ENCODE measurements around the gene MCEE. TPM values are rescaled to one million over a fixed set of nuclear protein-coding genes. Genes with fewer than 3 reads are reported as not detected.

MCEE gene
- total RNA-seq, 1 experiment from 2014 or later: 15.8 TPM

- H3K4me1 ChIP-seq (replicated peaks; ENCODE audit: insufficient read depth): no peaks in the 10 kb centered on the region
- H3K79me2 ChIP-seq (ENCODE audit: low read depth): no peaks in the 10 kb centered on the region
- no peak overlapping the region for H3K27ac ChIP-seq
- POLR2A ChIA-PET (ENCODE audit: unreplicated experiment): interaction anchor here (0.6 kb wide), 1 partner anchor 130 kb away, joined by 3 read pairs; no protein-coding TSS in a partner anchor
- peaks cover 4% of the 10 kb centered on the region; the same call in 1 of the 2 replicates for H3F3A ChIP-seq (ENCODE audit: insufficient read depth, low read depth)
- CTCF ChIA-PET: interaction anchor here (0.8 to 0.9 kb wide), 2 partner anchors 54 to 365 kb away, joined by 3 to 4 read pairs; no protein-coding TSS in a partner anchor
- peaks cover 5% of the 10 kb centered on the region for H3K36me3 ChIP-seq (ENCODE audit: low read depth)
- no peaks in the 10 kb centered on the region for H4K20me1 ChIP-seq (ENCODE audit: insufficient read depth)
- intact Hi-C loops (cut with micrococcal nuclease; ENCODE audit: unreplicated experiment): loop anchor here (10.0 kb wide), 1 partner anchor 289 kb away; no protein-coding TSS in a partner anchor
- no peaks in the 10 kb centered on the region for H3K27me3 ChIP-seq (ENCODE audit: insufficient read depth, low read depth)
- TF ChIP-seq EZH2 (IDR thresholded peaks at IDR 0.05; ENCODE audit: low read depth): no peak
- TF ChIP-seq, protein P1, sequence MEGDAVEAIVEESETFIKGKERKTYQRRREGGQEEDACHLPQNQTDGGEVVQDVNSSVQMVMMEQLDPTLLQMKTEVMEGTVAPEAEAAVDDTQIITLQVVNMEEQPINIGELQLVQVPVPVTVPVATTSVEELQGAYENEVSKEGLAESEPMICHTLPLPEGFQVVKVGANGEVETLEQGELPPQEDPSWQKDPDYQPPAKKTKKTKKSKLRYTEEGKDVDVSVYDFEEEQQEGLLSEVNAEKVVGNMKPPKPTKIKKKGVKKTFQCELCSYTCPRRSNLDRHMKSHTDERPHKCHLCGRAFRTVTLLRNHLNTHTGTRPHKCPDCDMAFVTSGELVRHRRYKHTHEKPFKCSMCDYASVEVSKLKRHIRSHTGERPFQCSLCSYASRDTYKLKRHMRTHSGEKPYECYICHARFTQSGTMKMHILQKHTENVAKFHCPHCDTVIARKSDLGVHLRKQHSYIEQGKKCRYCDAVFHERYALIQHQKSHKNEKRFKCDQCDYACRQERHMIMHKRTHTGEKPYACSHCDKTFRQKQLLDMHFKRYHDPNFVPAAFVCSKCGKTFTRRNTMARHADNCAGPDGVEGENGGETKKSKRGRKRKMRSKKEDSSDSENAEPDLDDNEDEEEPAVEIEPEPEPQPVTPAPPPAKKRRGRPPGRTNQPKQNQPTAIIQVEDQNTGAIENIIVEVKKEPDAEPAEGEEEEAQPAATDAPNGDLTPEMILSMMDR (conservative IDR thresholded peaks at IDR 0.05): no peak
- H3K9me3 ChIP-seq (ENCODE audit: insufficient read depth, low read depth): no peaks in the 10 kb centered on the region
- DNase-seq: no peak
- no TSS peak for BruUV-seq (replicated peaks)
- H3K4me2 ChIP-seq: no peak overlapping the region
- no peak overlapping the region for H2AFZ ChIP-seq
- no peak overlapping the region for H3K4me3 ChIP-seq
- no peaks in the 10 kb centered on the region for H3K9me2 ChIP-seq (ENCODE audit: insufficient read depth)
Observed at GRCh38 chr2:71154279-71154678, 24.2 kb upstream of the MCEE start.

GRCh38 chr2:71153585-71154224 lies 23.7 kb upstream of the MCEE start:
- no peak overlapping the region for H3K4me2 ChIP-seq
- intact Hi-C loops (cut with micrococcal nuclease; ENCODE audit: unreplicated experiment): loop anchor here (10.0 kb wide), 1 partner anchor 289 kb away; no protein-coding TSS in a partner anchor
- no peak for DNase-seq
- no peaks in the 10 kb centered on the region for H3K27me3 ChIP-seq (ENCODE audit: insufficient read depth, low read depth)
- TF ChIP-seq, protein P1 (conservative IDR thresholded peaks at IDR 0.05): no peak
- TF ChIP-seq EZH2 (IDR thresholded peaks at IDR 0.05; ENCODE audit: low read depth): no peak
- no peak overlapping the region for H3K4me3 ChIP-seq
- no peak overlapping the region for H2AFZ ChIP-seq
- peaks cover 11% of the 10 kb centered on the region for H3K36me3 ChIP-seq (ENCODE audit: low read depth)
- ChIA-PET CTCF (interaction anchor here (0.7 kb wide), 1 partner anchor 877 kb away, joined by 3 read pairs; no protein-coding TSS in a partner anchor), POLR2A (ENCODE audit: unreplicated experiment) (no interaction called here)
- no peaks in the 10 kb centered on the region for H4K20me1 ChIP-seq (ENCODE audit: insufficient read depth)
- no peaks in the 10 kb centered on the region for H3K79me2 ChIP-seq (ENCODE audit: low read depth)
- H3K27ac ChIP-seq: no peak overlapping the region
- H3K4me1 ChIP-seq (replicated peaks; ENCODE audit: insufficient read depth): no peaks in the 10 kb centered on the region
- H3K9me2 ChIP-seq (ENCODE audit: insufficient read depth): no peaks in the 10 kb centered on the region
- BruUV-seq (replicated peaks): no TSS peak
- H3F3A ChIP-seq (ENCODE audit: insufficient read depth, low read depth): peaks cover 4% of the 10 kb centered on the region; the same call in 1 of the 2 replicates
- no peaks in the 10 kb centered on the region for H3K9me3 ChIP-seq (ENCODE audit: insufficient read depth, low read depth)

GRCh38 chr2:71151620-71152019 lies 21.6 kb upstream of the MCEE start:
- intact Hi-C loops (cut with micrococcal nuclease; ENCODE audit: unreplicated experiment): loop anchor here (10.0 kb wide), 1 partner anchor 287 kb away; no protein-coding TSS in a partner anchor
- Histone ChIP-seq H3K4me2 (no peak overlapping the region), H3K4me3 (no peak overlapping the region), H3K79me2 (ENCODE audit: low read depth) (no peaks in the 10 kb centered on the region), H3K27ac (no peak overlapping the region), H3K4me1 (replicated peaks; ENCODE audit: insufficient read depth) (no peaks in the 10 kb centered on the region), H3K36me3 (ENCODE audit: low read depth) (peaks cover 22% of the 10 kb centered on the region), H3K9me2 (ENCODE audit: insufficient read depth) (no peaks in the 10 kb centered on the region), H2AFZ (no peak overlapping the region), H3K9me3 (ENCODE audit: insufficient read depth, low read depth) (no peaks in the 10 kb centered on the region), H3F3A (ENCODE audit: insufficient read depth, low read depth) (peaks cover 4% of the 10 kb centered on the region; the same call in 1 of the 2 replicates), H3K27me3 (ENCODE audit: insufficient read depth, low read depth) (no peaks in the 10 kb centered on the region), H4K20me1 (ENCODE audit: insufficient read depth) (no peaks in the 10 kb centered on the region)
- ChIA-PET CTCF (interaction anchor here (0.5 to 0.6 kb wide), 2 partner anchors 182 to 1391 kb away, joined by 3 read pairs; no protein-coding TSS in a partner anchor), POLR2A (ENCODE audit: unreplicated experiment) (no interaction called here)
- DNase-seq: no peak
- TSS peak; percentile 29 for BruUV-seq (replicated peaks)
- no peak for TF ChIP-seq EZH2 (IDR thresholded peaks at IDR 0.05; ENCODE audit: low read depth)
- TF ChIP-seq, protein P1 (conservative IDR thresholded peaks at IDR 0.05): no peak
